IMR-90 (cell line): ENCODE results near the gene BMP4.

ENCODE experiments used
- BHLHE40 ChIP-seq: fragments of 150-350 bp; IDR thresholded peaks from 2 replicates; pipeline ENCODE4 v1.6.1; 2016; ENCODE audit warnings: mild to moderate bottlenecking, low read depth, low read length
- CEBPB ChIP-seq: IDR thresholded peaks from 2 replicates; pipeline ENCODE4 v1.6.1; 2012; ENCODE audit warnings: low read depth, low read length, improper control_type of control experiment
- FOS ChIP-seq: fragments of 150-350 bp; IDR thresholded peaks from 2 replicates; pipeline ENCODE4 v1.6.1; 2016; ENCODE audit warnings: low read depth, low read length
- MAFK ChIP-seq: IDR thresholded peaks from 2 replicates; pipeline ENCODE4 v1.6.1; 2012; ENCODE audit warnings: low read depth, low read length, improper control_type of control experiment
- MXI1 ChIP-seq: IDR thresholded peaks from 2 replicates; pipeline ENCODE4 v1.6.1; 2012; ENCODE audit warnings: low read depth, mild to moderate bottlenecking, low read length, moderate library complexity, borderline replicate concordance
- POLR2A ChIP-seq: IDR thresholded peaks from 2 replicates; pipeline ENCODE4 v1.6.1; 2012; ENCODE audit warnings: mild to moderate bottlenecking, low read depth, low read length
- RAD21 ChIP-seq: IDR thresholded peaks from 2 replicates; pipeline ENCODE4 v1.6.1; 2012; ENCODE audit warnings: low read length, improper control_type of control experiment
- RCOR1 ChIP-seq: IDR thresholded peaks from 2 replicates; pipeline ENCODE4 v1.6.1; 2012; ENCODE audit warnings: mild to moderate bottlenecking, low read length, improper control_type of control experiment; ENCODE audit not compliant: insufficient replicate concordance
- RFX5 ChIP-seq: IDR thresholded peaks from 2 replicates; pipeline ENCODE4 v1.8.0; 2012; ENCODE audit warnings: low read depth, mild to moderate bottlenecking, low read length, moderate library complexity
- SMC3 ChIP-seq: fragments of 150-350 bp; IDR thresholded peaks from 2 replicates; pipeline ENCODE4 v1.6.1; 2016; ENCODE audit warnings: low read depth, mild to moderate bottlenecking, antibody characterized with exemption, low read length, moderate library complexity
- TF ChIP-seq, protein P1 (sequence below): conservative IDR thresholded peaks from 2 replicates; pipeline ENCODE4 v1.5.1; 2012; ENCODE audit warnings: mild to moderate bottlenecking, low read depth, low read length, improper control_type of control experiment
- TF ChIP-seq, protein P2 (sequence below): fragments of 150-350 bp; IDR thresholded peaks from 2 replicates; pipeline ENCODE4 v1.6.1; 2017; ENCODE audit warnings: mild to moderate bottlenecking, antibody characterized with exemption, low read length, low read depth
- TF ChIP-seq, protein P3 (sequence below): fragments of 150-350 bp; IDR thresholded peaks from 2 replicates; pipeline ENCODE4 v1.6.1; 2016; ENCODE audit warnings: low read depth, mild to moderate bottlenecking, low read length, moderate library complexity, borderline replicate concordance

DNA sequence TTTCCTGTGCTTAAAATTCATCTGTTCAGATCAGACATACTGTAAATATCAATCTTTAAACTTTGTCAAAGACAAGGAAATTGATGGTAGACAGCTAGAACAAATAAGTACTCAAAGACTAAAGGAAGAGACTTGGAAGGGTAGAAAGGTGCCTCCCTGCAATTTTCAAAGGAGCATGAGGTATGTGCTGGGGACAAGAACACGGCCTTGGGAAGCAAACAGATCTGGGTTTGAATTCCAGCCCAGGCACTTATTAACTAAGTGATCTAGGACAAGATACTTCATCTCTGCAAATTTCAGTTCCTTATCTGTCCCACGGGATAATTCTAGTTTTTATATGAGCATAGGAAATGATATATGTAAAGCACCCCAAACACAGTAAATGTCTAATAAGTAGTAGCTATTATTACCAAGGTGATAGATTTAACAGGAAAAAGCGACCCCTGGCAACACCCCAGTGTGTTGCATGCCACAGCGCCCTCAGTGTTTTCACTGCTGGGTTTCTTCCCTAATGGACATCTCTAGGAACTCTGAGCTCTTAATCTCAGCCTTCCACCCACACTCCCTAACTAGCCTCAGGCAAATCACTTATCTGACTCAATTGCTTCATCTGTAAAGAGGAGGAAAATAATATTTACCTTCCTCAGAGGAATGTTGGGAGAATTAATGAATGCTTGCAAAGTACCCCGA, 44.7 kb upstream of the BMP4 start:
- TF ChIP-seq POLR2A (no peak), RFX5 (no peak), BHLHE40 (no peak), MAFK (no peak), MXI1 (no peak), SMC3 (no peak), CEBPB (no peak), FOS (no peak), RAD21 (no peak), RCOR1 (no peak)
- TF ChIP-seq, protein P1, sequence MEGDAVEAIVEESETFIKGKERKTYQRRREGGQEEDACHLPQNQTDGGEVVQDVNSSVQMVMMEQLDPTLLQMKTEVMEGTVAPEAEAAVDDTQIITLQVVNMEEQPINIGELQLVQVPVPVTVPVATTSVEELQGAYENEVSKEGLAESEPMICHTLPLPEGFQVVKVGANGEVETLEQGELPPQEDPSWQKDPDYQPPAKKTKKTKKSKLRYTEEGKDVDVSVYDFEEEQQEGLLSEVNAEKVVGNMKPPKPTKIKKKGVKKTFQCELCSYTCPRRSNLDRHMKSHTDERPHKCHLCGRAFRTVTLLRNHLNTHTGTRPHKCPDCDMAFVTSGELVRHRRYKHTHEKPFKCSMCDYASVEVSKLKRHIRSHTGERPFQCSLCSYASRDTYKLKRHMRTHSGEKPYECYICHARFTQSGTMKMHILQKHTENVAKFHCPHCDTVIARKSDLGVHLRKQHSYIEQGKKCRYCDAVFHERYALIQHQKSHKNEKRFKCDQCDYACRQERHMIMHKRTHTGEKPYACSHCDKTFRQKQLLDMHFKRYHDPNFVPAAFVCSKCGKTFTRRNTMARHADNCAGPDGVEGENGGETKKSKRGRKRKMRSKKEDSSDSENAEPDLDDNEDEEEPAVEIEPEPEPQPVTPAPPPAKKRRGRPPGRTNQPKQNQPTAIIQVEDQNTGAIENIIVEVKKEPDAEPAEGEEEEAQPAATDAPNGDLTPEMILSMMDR = no peak
- TF ChIP-seq, protein P2, sequence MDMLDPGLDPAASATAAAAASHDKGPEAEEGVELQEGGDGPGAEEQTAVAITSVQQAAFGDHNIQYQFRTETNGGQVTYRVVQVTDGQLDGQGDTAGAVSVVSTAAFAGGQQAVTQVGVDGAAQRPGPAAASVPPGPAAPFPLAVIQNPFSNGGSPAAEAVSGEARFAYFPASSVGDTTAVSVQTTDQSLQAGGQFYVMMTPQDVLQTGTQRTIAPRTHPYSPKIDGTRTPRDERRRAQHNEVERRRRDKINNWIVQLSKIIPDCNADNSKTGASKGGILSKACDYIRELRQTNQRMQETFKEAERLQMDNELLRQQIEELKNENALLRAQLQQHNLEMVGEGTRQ = no peak
- TF ChIP-seq, protein P3, sequence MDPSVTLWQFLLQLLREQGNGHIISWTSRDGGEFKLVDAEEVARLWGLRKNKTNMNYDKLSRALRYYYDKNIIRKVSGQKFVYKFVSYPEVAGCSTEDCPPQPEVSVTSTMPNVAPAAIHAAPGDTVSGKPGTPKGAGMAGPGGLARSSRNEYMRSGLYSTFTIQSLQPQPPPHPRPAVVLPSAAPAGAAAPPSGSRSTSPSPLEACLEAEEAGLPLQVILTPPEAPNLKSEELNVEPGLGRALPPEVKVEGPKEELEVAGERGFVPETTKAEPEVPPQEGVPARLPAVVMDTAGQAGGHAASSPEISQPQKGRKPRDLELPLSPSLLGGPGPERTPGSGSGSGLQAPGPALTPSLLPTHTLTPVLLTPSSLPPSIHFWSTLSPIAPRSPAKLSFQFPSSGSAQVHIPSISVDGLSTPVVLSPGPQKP = no peak
